WI38 (cell line): ENCODE results near the gene LIMS2.

Source experiments
- H3K4me3 ChIP-seq: 2 replicates; pipeline ENCODE4 v1.5.1; 2011; ENCODE audit warnings: low read depth, mild to moderate bottlenecking, control low read depth, low read length
- CTCF ChIP-seq: IDR thresholded peaks from 2 replicates; pipeline ENCODE4 v1.5.1; 2012; ENCODE audit warnings: low read depth, mild to moderate bottlenecking, control low read depth, low read length

The LIMS2 gene

GRCh38 chr2:127634066-127634617 is 41.2 kb downstream of the LIMS2 start:
- no peak overlapping the region for H3K4me3 ChIP-seq
- no peak for TF ChIP-seq CTCF

- H3K4me3 ChIP-seq: no peak overlapping the region
- TF ChIP-seq CTCF: no peak
Measured at GRCh38 chr2:127633556-127634065, 41.7 kb downstream of the LIMS2 start.

- no peak overlapping the region for H3K4me3 ChIP-seq
- TF ChIP-seq CTCF: no peak
Measured at GRCh38 chr2:127632592-127633489, 42.5 kb downstream of the LIMS2 start.

GRCh38 chr2:127631997-127632581 is 43.2 kb downstream of the LIMS2 start:
- no peak for TF ChIP-seq CTCF
- H3K4me3 ChIP-seq: no peak overlapping the region

GRCh38 chr2:127631541-127631996 is 43.8 kb downstream of the LIMS2 start:
- no peak for TF ChIP-seq CTCF
- H3K4me3 ChIP-seq: no peak overlapping the region

- TF ChIP-seq CTCF: no peak
- H3K4me3 ChIP-seq: no peak overlapping the region
Measured at GRCh38 chr2:127630864-127631540, 44.3 kb downstream of the LIMS2 start.
